Gastrocnemius medialis (tissue), 4 donors: ENCODE measurements around the gene TMEM267. TPM values are rescaled to one million over a fixed set of nuclear protein-coding genes. Genes with fewer than 3 reads are reported as not detected.
"Not testable (repeated sequence)": the region's sequence is repeated elsewhere in the genome, so short reads cannot be mapped to it uniquely, and the experiment has no call there.

Source experiments
- ATAC-seq, 2 donors: fragments of 150-250 bp; one replicate each; pipeline ENCODE4 v1.9.1; 2016
- DNase-seq, 2 donors: peaks; one replicate each; pipeline ENCODE4 v3.0.0-alpha.2; 2019
- H3K27ac ChIP-seq, 4 donors: fragments of 200-600 bp; sonication (generic); 1 replicate in 1 of 4; 2 replicates in 3 of 4; pipeline ENCODE4 v1.5.1; 2016 to 2018; ENCODE audit warnings: mild to moderate bottlenecking in 2 of 4, moderate library complexity in 1 of 4
- H3K27me3 ChIP-seq, 3 donors: fragments of 200-600 bp; sonication (generic) in 2 of 3; 1 replicate in 1 of 3; 2 replicates in 2 of 3; pipeline versions ENCODE4 v1.5.1 to v1.6.0; 2016 to 2019; ENCODE audit warnings: mild to moderate bottlenecking in 1 of 3, moderate library complexity in 1 of 3
- H3K36me3 ChIP-seq, 2 donors: fragments of 200-600 bp; sonication (generic) in 1 of 2; one replicate each; pipeline ENCODE4 v1.5.1; 2017 to 2018
- H3K4me1 ChIP-seq, 2 donors: fragments of 200-600 bp; sonication (generic) in 1 of 2; one replicate each; pipeline ENCODE4 v1.5.1; 2016 to 2017; ENCODE audit warnings: mild to moderate bottlenecking in 2 of 2
- H3K4me3 ChIP-seq, 4 donors: fragments of 200-600 bp; sonication (generic) in 3 of 4; 1 replicate in 1 of 4; 2 replicates in 3 of 4; pipeline ENCODE4 v1.5.1; 2016 to 2019; ENCODE audit warnings: mild to moderate bottlenecking in 2 of 4
- H3K9me3 ChIP-seq, 3 donors: fragments of 200-600 bp; sonication (generic) in 2 of 3; 1 replicate in 1 of 3; 2 replicates in 2 of 3; pipeline ENCODE4 v1.5.1; 2016 to 2019
- POLR2A ChIP-seq, 2 donors: fragments of 450-650 bp; IDR thresholded peaks; one replicate each; pipeline ENCODE4 v1.6.1; 2017; ENCODE audit warnings: antibody characterized with exemption in 2 of 2, mild to moderate bottlenecking in 2 of 2, moderate library complexity in 2 of 2
- in situ Hi-C, 4 donors: fragments of 200-750 bp; cut with MboI; loops; one replicate each; pipeline versions ENCODE4 v1.15.0 to v1.8.0; 2017; ENCODE audit warnings: low sequenced_read_pairs in 4 of 4
- intact Hi-C: fragments of 100-400 bp; cut with DNase I; formaldehyde crosslinking; loops from one replicate; pipeline ENCODE4 v1.15.1; 2023; ENCODE audit warnings: low total_unique reads
- total RNA-seq, 4 donors: library from RNA; depleted of rRNA; stranded (reverse); fragments of >200 nt; gene quantifications; one replicate each; pipeline versions ENCODE4 v1.1.0 to v1.2.3, GENCODE V29; 2016
- TF ChIP-seq, protein P1 (sequence below), 5 experiments: fragments of 450-650 bp in 3 of 5; fragments of 200-600 bp in 2 of 5; sonication (generic) in 2 of 5; IDR thresholded peaks in 4 of 5; conservative IDR thresholded peaks in 1 of 5; 1 replicate in 4 of 5; 2 replicates in 1 of 5; pipeline ENCODE4 v1.5.1; 2016 to 2019; ENCODE audit warnings: antibody characterized with exemption in 5 of 5, mild to moderate bottlenecking in 3 of 5, moderate library complexity in 3 of 5

TMEM267 gene
- total RNA-seq, 4 donors from 2014 or later = 3.8 to 7.3 (median 4.7) TPM

GRCh38 chr5:43467100-43467499 is 16.6 kb downstream of the TMEM267 start:
- TF ChIP-seq POLR2A (IDR thresholded peaks at IDR 0.05) = no peak
- TF ChIP-seq, protein P1, sequence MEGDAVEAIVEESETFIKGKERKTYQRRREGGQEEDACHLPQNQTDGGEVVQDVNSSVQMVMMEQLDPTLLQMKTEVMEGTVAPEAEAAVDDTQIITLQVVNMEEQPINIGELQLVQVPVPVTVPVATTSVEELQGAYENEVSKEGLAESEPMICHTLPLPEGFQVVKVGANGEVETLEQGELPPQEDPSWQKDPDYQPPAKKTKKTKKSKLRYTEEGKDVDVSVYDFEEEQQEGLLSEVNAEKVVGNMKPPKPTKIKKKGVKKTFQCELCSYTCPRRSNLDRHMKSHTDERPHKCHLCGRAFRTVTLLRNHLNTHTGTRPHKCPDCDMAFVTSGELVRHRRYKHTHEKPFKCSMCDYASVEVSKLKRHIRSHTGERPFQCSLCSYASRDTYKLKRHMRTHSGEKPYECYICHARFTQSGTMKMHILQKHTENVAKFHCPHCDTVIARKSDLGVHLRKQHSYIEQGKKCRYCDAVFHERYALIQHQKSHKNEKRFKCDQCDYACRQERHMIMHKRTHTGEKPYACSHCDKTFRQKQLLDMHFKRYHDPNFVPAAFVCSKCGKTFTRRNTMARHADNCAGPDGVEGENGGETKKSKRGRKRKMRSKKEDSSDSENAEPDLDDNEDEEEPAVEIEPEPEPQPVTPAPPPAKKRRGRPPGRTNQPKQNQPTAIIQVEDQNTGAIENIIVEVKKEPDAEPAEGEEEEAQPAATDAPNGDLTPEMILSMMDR (IDR thresholded peaks at IDR 0.05 in 4 of 5, conservative IDR thresholded peaks at IDR 0.05 in 1 of 5) = no peak
- H3K36me3 ChIP-seq = peaks cover 0 to 9% of the 10 kb centered on the region in 2 donors
- peaks cover 0 to 3% (median 0%) of the 10 kb centered on the region in 3 donors for H3K9me3 ChIP-seq
- H3K27ac ChIP-seq = no peak overlapping the region
- no peak for DNase-seq
- in situ Hi-C loops (no loop called here), intact Hi-C loops (no loop called here)
- no peaks in the 10 kb centered on the region for H3K27me3 ChIP-seq
- H3K4me3 ChIP-seq = no peak overlapping the region
- no peaks in the 10 kb centered on the region for H3K4me1 ChIP-seq
- no peak for ATAC-seq

DNA sequence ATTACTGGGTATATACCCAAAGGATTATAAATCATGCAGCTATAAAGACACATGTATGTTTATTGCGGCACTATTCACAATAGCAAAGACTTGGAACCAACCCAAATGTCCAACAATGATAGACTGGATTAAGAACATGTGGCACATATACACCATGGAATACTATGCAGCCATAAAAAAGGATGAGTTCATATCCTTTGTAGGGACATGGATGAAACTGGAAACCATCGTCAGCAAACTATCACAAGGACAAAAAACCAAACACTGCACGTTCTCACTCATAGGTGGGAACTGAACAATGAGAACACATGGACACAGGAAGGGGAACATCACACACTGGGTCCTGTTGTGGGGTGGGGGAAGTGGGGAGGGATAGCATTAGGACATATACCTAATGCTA is 18.2 kb downstream of the TMEM267 start:
- H3K4me3 ChIP-seq, in situ Hi-C loops, H3K27me3 ChIP-seq, DNase-seq, H3K27ac ChIP-seq, intact Hi-C loops, H3K36me3 ChIP-seq, ATAC-seq, H3K9me3 ChIP-seq, H3K4me1 ChIP-seq: not testable (repeated sequence)

- H3K9me3 ChIP-seq = no peaks in the 10 kb centered on the region
- TF ChIP-seq, protein P1 (IDR thresholded peaks at IDR 0.05 in 4 of 5, conservative IDR thresholded peaks at IDR 0.05 in 1 of 5) = no peak
- no peak for TF ChIP-seq POLR2A (IDR thresholded peaks at IDR 0.05)
- H3K27ac ChIP-seq = no peak overlapping the region
- intact Hi-C loops (no loop called here), in situ Hi-C loops (no loop called here)
- H3K4me1 ChIP-seq = no peaks in the 10 kb centered on the region
- ATAC-seq (no peak), DNase-seq (no peak)
- no peaks in the 10 kb centered on the region for H3K27me3 ChIP-seq
- no peak overlapping the region for H3K4me3 ChIP-seq
- H3K36me3 ChIP-seq = peaks cover 0 to 10% of the 10 kb centered on the region in 2 donors
Observed at GRCh38 chr5:43461066-43461465, 22.6 kb downstream of the TMEM267 start.

- Histone ChIP-seq H3K4me3 (no peak overlapping the region), H3K27me3 (no peaks in the 10 kb centered on the region), H3K27ac (no peak overlapping the region), H3K9me3 (no peaks in the 10 kb centered on the region), H3K36me3 (peaks cover 0 to 8% of the 10 kb centered on the region in 2 donors), H3K4me1 (no peaks in the 10 kb centered on the region)
- no peak for TF ChIP-seq POLR2A (IDR thresholded peaks at IDR 0.05)
- TF ChIP-seq, protein P1 (IDR thresholded peaks at IDR 0.05 in 4 of 5, conservative IDR thresholded peaks at IDR 0.05 in 1 of 5) = no peak
- no peak for ATAC-seq
- DNase-seq = no peak
- intact Hi-C loops = no loop called here
- in situ Hi-C loops = no loop called here
Observed at GRCh38 chr5:43456556-43456955, 27.1 kb downstream of the TMEM267 start.

DNA sequence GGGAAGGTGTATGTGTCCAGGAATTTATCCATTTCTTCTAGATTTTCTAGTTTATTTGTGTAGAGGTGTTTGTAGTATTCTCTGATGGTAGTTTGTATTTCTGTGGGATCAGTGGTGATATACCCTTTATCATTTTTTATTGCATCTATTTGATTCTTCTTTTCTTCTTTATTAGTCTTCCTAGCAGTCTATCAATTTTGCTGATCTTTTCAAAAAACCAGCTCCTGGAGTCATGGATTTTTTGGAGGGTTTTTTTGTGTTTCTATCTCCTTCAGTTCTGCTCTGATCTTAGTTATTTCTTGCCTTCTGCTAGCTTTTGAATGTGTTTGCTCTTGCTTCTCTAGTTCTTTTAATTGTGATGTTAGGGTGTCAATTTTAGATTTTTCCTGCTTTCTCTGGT is 42.1 kb downstream of the TMEM267 start:
- ATAC-seq, H3K9me3 ChIP-seq, H3K27ac ChIP-seq, H3K4me3 ChIP-seq, H3K4me1 ChIP-seq, DNase-seq, H3K27me3 ChIP-seq, in situ Hi-C loops, intact Hi-C loops: not testable (repeated sequence)
- H3K36me3 ChIP-seq = peaks cover 0 to 15% of the 10 kb centered on the region in 2 donors

- no peaks in the 10 kb centered on the region for H3K27me3 ChIP-seq
- H3K4me3 ChIP-seq = no peak overlapping the region
- ATAC-seq (no peak), DNase-seq (no peak)
- H3K27ac ChIP-seq = no peak overlapping the region
- intact Hi-C loops (no loop called here), in situ Hi-C loops (no loop called here)
- no peaks in the 10 kb centered on the region for H3K9me3 ChIP-seq
- peaks cover 4% of the 10 kb centered on the region in 2 donors for H3K4me1 ChIP-seq
- TF ChIP-seq, protein P1 (IDR thresholded peaks at IDR 0.05 in 4 of 5, conservative IDR thresholded peaks at IDR 0.05 in 1 of 5) = no peak
- no peak for TF ChIP-seq POLR2A (IDR thresholded peaks at IDR 0.05)
- H3K36me3 ChIP-seq = no peaks in the 10 kb centered on the region
Observed at GRCh38 chr5:43437062-43437660, 46.5 kb downstream of the TMEM267 start.
